Immature natural killer cell (primary cell): ENCODE measurements around the gene MVB12B. TPM values are rescaled to one million over a fixed set of nuclear protein-coding genes. Genes with fewer than 3 reads are reported as not detected.
A peak's percentile ranks its signal among the peaks of the same experiment; 100 is the strongest.

Source experiments
- DNase-seq, 3 donors: peaks; one replicate each; pipeline ENCODE4 v3.0.0; 2022; ENCODE audit warnings: mixed read lengths in 1 of 3
- H3K27ac Mint-ChIP-seq, 6 donors: one replicate each; pipeline ENCODE4 v1.8.0; 2020; ENCODE audit warnings: mixed read lengths in 6 of 6, mild to moderate bottlenecking in 5 of 6, inconsistent platforms in 4 of 6, moderate library complexity in 3 of 6
- H3K27me3 Mint-ChIP-seq, 3 donors: one replicate each; pipeline ENCODE4 v1.8.0; 2020 to 2021; ENCODE audit warnings: low read depth in 3 of 3, mild to moderate bottlenecking in 3 of 3, mixed read lengths in 3 of 3, moderate library complexity in 3 of 3, inconsistent platforms in 1 of 3
- H3K36me3 Mint-ChIP-seq, 3 donors: one replicate each; pipeline ENCODE4 v1.8.0; 2020; ENCODE audit warnings: mixed read lengths in 3 of 3, inconsistent platforms in 2 of 3, mild to moderate bottlenecking in 2 of 3
- H3K4me1 Mint-ChIP-seq, 2 donors: one replicate each; pipeline ENCODE4 v1.8.0; 2020; ENCODE audit warnings: inconsistent platforms in 2 of 2, mild to moderate bottlenecking in 2 of 2, mixed read lengths in 2 of 2, moderate library complexity in 1 of 2
- H3K4me3 Mint-ChIP-seq, 5 donors: one replicate each; pipeline ENCODE4 v1.8.0; 2020; ENCODE audit warnings: mild to moderate bottlenecking in 5 of 5, mixed read lengths in 5 of 5, inconsistent platforms in 3 of 5, moderate library complexity in 3 of 5
- H3K9me3 Mint-ChIP-seq, 6 donors: one replicate each; pipeline ENCODE4 v1.8.0; 2020; ENCODE audit warnings: mild to moderate bottlenecking in 6 of 6, mixed read lengths in 6 of 6, inconsistent platforms in 4 of 6, moderate library complexity in 3 of 6
- polyA plus RNA-seq, 3 donors: library from polyadenylated mRNA; unstranded; fragments of 300-500 nt; fragmentation: Illumina TruSeq; gene quantifications; one replicate each; pipeline ENCODE4 v1.2.3, GENCODE V29; 2021

The MVB12B gene
- polyA plus RNA-seq, 3 donors from 2014 or later, result 0.54 to 1.2 TPM; not detected in 1

- H3K27me3 Mint-ChIP-seq, result peaks cover 9 to 29% (median 23%) of the 10 kb centered on the region in 3 donors
- peak overlapping the region; percentile 85 to 97 (median 90) for H3K4me3 Mint-ChIP-seq
- peaks cover 45 to 47% of the 10 kb centered on the region in 2 donors for H3K4me1 Mint-ChIP-seq
- no peak for DNase-seq
- peaks cover 0 to 1% (median 0%) of the 10 kb centered on the region in 6 donors for H3K9me3 Mint-ChIP-seq
- no peaks in the 10 kb centered on the region for H3K36me3 Mint-ChIP-seq
- peak overlapping the region in 1 of 6 donors; percentile 22 for H3K27ac Mint-ChIP-seq
These were observed 189.9 kb downstream of the MVB12B start for GRCh38 chr9:126516561-126516935.

GRCh38 chr9:126516936-126517832, 190.6 kb downstream of the MVB12B start:
- peak overlapping the region; percentile 14 to 88 (median 64) for H3K27ac Mint-ChIP-seq
- H3K27me3 Mint-ChIP-seq, result peaks cover 7 to 23% (median 20%) of the 10 kb centered on the region in 3 donors
- no peaks in the 10 kb centered on the region for H3K36me3 Mint-ChIP-seq
- H3K9me3 Mint-ChIP-seq, result peaks cover 0 to 1% (median 0%) of the 10 kb centered on the region in 6 donors
- peaks cover 45 to 47% of the 10 kb centered on the region in 2 donors for H3K4me1 Mint-ChIP-seq
- DNase-seq, result peak; percentile 62 to 65 (median 65)
- H3K4me3 Mint-ChIP-seq, result peak overlapping the region; percentile 85 to 97 (median 90)

- Mint-ChIP-seq H3K9me3 (peaks cover 0 to 1% (median 0%) of the 10 kb centered on the region in 6 donors), H3K4me3 (peak overlapping the region; percentile 85 to 97 (median 90)), H3K4me1 (peaks cover 47 to 50% of the 10 kb centered on the region in 2 donors), H3K27me3 (peaks cover 7 to 19% (median 18%) of the 10 kb centered on the region in 3 donors), H3K36me3 (no peaks in the 10 kb centered on the region), H3K27ac (peak overlapping the region in 4 of 6 donors; percentile 22 to 88 (median 64))
- no peak for DNase-seq
These were observed 191.3 kb downstream of the MVB12B start for GRCh38 chr9:126517833-126518356.

- Mint-ChIP-seq H3K27me3 (peaks cover 7 to 25% (median 12%) of the 10 kb centered on the region in 3 donors), H3K36me3 (no peaks in the 10 kb centered on the region), H3K4me3 (peak overlapping the region in 4 of 5 donors; percentile 12 to 97 (median 19)), H3K4me1 (peaks cover 54 to 59% of the 10 kb centered on the region in 2 donors), H3K27ac (no peak overlapping the region), H3K9me3 (peaks cover 0 to 1% (median 0%) of the 10 kb centered on the region in 6 donors)
- no peak for DNase-seq
These were observed 192.1 kb downstream of the MVB12B start for GRCh38 chr9:126518763-126519162.

GRCh38 chr9:126519660-126520420, 193.2 kb downstream of the MVB12B start:
- peaks cover 61 to 65% of the 10 kb centered on the region in 2 donors for H3K4me1 Mint-ChIP-seq
- peaks cover 0 to 1% (median 0%) of the 10 kb centered on the region in 6 donors for H3K9me3 Mint-ChIP-seq
- H3K4me3 Mint-ChIP-seq, result peak overlapping the region in 1 of 5 donors; percentile 97
- peak overlapping the region in 1 of 6 donors; percentile 2 for H3K27ac Mint-ChIP-seq
- H3K36me3 Mint-ChIP-seq, result no peaks in the 10 kb centered on the region
- peak in 1 of 3 donors; percentile 52 for DNase-seq
- H3K27me3 Mint-ChIP-seq, result peaks cover 7 to 25% (median 12%) of the 10 kb centered on the region in 3 donors

- no peak for DNase-seq
- Mint-ChIP-seq H3K4me1 (peaks cover 60% of the 10 kb centered on the region in 2 donors), H3K36me3 (no peaks in the 10 kb centered on the region), H3K4me3 (no peak overlapping the region), H3K27me3 (peaks cover 7 to 20% (median 12%) of the 10 kb centered on the region in 3 donors), H3K9me3 (peaks cover 0 to 1% (median 0%) of the 10 kb centered on the region in 6 donors), H3K27ac (no peak overlapping the region)
These were observed 193.8 kb downstream of the MVB12B start for GRCh38 chr9:126520453-126520852.

- Mint-ChIP-seq H3K27me3 (peaks cover 9 to 20% (median 12%) of the 10 kb centered on the region in 3 donors), H3K9me3 (peaks cover 0 to 1% (median 0%) of the 10 kb centered on the region in 6 donors), H3K4me3 (no peak overlapping the region), H3K4me1 (peaks cover 56 to 57% of the 10 kb centered on the region in 2 donors), H3K27ac (no peak overlapping the region), H3K36me3 (no peaks in the 10 kb centered on the region)
- DNase-seq, result no peak
These were observed 194.5 kb downstream of the MVB12B start for GRCh38 chr9:126521089-126521488.

- Mint-ChIP-seq H3K9me3 (no peaks in the 10 kb centered on the region), H3K4me3 (no peak overlapping the region), H3K27me3 (peaks cover 9 to 18% (median 10%) of the 10 kb centered on the region in 3 donors), H3K36me3 (no peaks in the 10 kb centered on the region), H3K27ac (no peak overlapping the region), H3K4me1 (peaks cover 52 to 54% of the 10 kb centered on the region in 2 donors)
- no peak for DNase-seq
These were observed 194.9 kb downstream of the MVB12B start for GRCh38 chr9:126521551-126521950.

- H3K4me1 Mint-ChIP-seq, result peaks cover 46 to 49% of the 10 kb centered on the region in 2 donors
- no peak for DNase-seq
- H3K27me3 Mint-ChIP-seq, result peaks cover 7 to 18% (median 8%) of the 10 kb centered on the region in 3 donors
These were observed 195.5 kb downstream of the MVB12B start for GRCh38 chr9:126521976-126522590.

GRCh38 chr9:126522612-126523356, 196.2 kb downstream of the MVB12B start:
- peak overlapping the region in 2 of 5 donors; percentile 24 to 53 for H3K4me3 Mint-ChIP-seq
- peak overlapping the region in 2 of 6 donors; percentile 37 to 38 for H3K27ac Mint-ChIP-seq
- H3K27me3 Mint-ChIP-seq, result peaks cover 7 to 16% (median 10%) of the 10 kb centered on the region in 3 donors

More at GRCh38 chr9:126521976-126522590, 195.5 kb downstream of the MVB12B start:
- Mint-ChIP-seq H3K36me3 (no peaks in the 10 kb centered on the region), H3K9me3 (no peaks in the 10 kb centered on the region), H3K4me3 (no peak overlapping the region), H3K27ac (no peak overlapping the region)

GRCh38 chr9:126523611-126524111, 197.0 kb downstream of the MVB12B start:
- H3K4me3 Mint-ChIP-seq, result peak overlapping the region; percentile 54 to 81 (median 73)
- H3K4me1 Mint-ChIP-seq, result peaks cover 31 to 34% of the 10 kb centered on the region in 2 donors
- DNase-seq, result peak; percentile 35 to 70 (median 41)
- peak overlapping the region in 5 of 6 donors; percentile 4 to 57 (median 46) for H3K27ac Mint-ChIP-seq
- H3K27me3 Mint-ChIP-seq, result peaks cover 2 to 15% (median 10%) of the 10 kb centered on the region in 3 donors
- H3K36me3 Mint-ChIP-seq, result no peaks in the 10 kb centered on the region
- no peaks in the 10 kb centered on the region for H3K9me3 Mint-ChIP-seq

More at GRCh38 chr9:126522612-126523356, 196.2 kb downstream of the MVB12B start:
- no peaks in the 10 kb centered on the region for H3K36me3 Mint-ChIP-seq
- no peaks in the 10 kb centered on the region for H3K9me3 Mint-ChIP-seq
- DNase-seq, result no peak
- H3K4me1 Mint-ChIP-seq, result peaks cover 39 to 42% of the 10 kb centered on the region in 2 donors
